Mesenchymal stem cell (in vitro differentiated cells and primary cell): Measurements from ENCODE around the gene CEL.

Source experiments
- DNase-seq: peaks from one replicate; pipeline ENCODE4 v3.0.0-alpha.2; 2013
- H2AFZ ChIP-seq: one replicate; pipeline ENCODE4 v1.6.1; 2013; ENCODE audit warnings: low read depth, mild to moderate bottlenecking, control low read depth, inconsistent platforms, low read length, moderate library complexity
- H2AK5ac ChIP-seq: 2 replicates; pipeline ENCODE4 v1.6.1; 2013; ENCODE audit warnings: low read length, moderate library complexity, mild to moderate bottlenecking, inconsistent platforms; ENCODE audit not compliant: severe bottlenecking
- H2BK120ac ChIP-seq: one replicate; pipeline ENCODE4 v1.6.1; 2013; ENCODE audit warnings: low read depth, mild to moderate bottlenecking, inconsistent platforms, low read length, moderate library complexity
- H2BK12ac ChIP-seq, 2 experiments: one replicate each; pipeline ENCODE4 v1.6.1; 2013; ENCODE audit warnings: inconsistent platforms in 2 of 2, low read length in 2 of 2, mild to moderate bottlenecking in 2 of 2, moderate library complexity in 2 of 2, control low read depth in 1 of 2
- H2BK15ac ChIP-seq: one replicate; pipeline ENCODE4 v1.6.1; 2013; ENCODE audit warnings: mild to moderate bottlenecking, low read depth, inconsistent platforms; ENCODE audit not compliant: poor library complexity, severe bottlenecking
- H2BK5ac ChIP-seq: 2 replicates; pipeline ENCODE4 v1.6.1; 2013; ENCODE audit warnings: low read depth, mild to moderate bottlenecking, low read length, control low read depth, inconsistent platforms; ENCODE audit not compliant: poor library complexity, severe bottlenecking
- H3K14ac ChIP-seq, 2 experiments: one replicate each; pipeline ENCODE4 v1.6.1; 2013; ENCODE audit warnings: inconsistent platforms in 2 of 2, low read length in 2 of 2, control low read depth in 1 of 2, mild to moderate bottlenecking in 1 of 2, moderate library complexity in 1 of 2
- H3K18ac ChIP-seq, 2 experiments: one replicate each; pipeline ENCODE4 v1.6.1; 2013; ENCODE audit warnings: inconsistent platforms in 2 of 2, low read length in 2 of 2, control low read depth in 1 of 2, low read depth in 1 of 2, mild to moderate bottlenecking in 1 of 2
- H3K23ac ChIP-seq, 2 experiments: one replicate each; pipeline ENCODE4 v1.6.1; 2013; ENCODE audit warnings: inconsistent platforms in 2 of 2, low read length in 2 of 2, mild to moderate bottlenecking in 2 of 2, moderate library complexity in 2 of 2, control low read depth in 1 of 2
- H3K27ac ChIP-seq: 2 replicates; pipeline ENCODE4 v1.5.1; 2013; ENCODE audit warnings: mild to moderate bottlenecking, moderate library complexity, low read length, control low read depth, inconsistent platforms; ENCODE audit not compliant: poor library complexity, severe bottlenecking
- H3K27me3 ChIP-seq, 2 experiments: 2 replicates each; pipeline versions ENCODE4 v1.6.1 to v1.7.0; 2013; ENCODE audit warnings: low read length in 2 of 2, mild to moderate bottlenecking in 2 of 2, moderate library complexity in 2 of 2, control low read depth in 1 of 2, inconsistent platforms in 1 of 2; ENCODE audit not compliant: control insufficient read depth in 1 of 2, insufficient read depth in 1 of 2
- H3K36me3 ChIP-seq, 2 experiments: 2 replicates each; pipeline versions ENCODE4 v1.6.1 to v1.7.0; 2013; ENCODE audit warnings: low read length in 2 of 2, control low read depth in 1 of 2, inconsistent platforms in 1 of 2, low read depth in 1 of 2, mild to moderate bottlenecking in 1 of 2; ENCODE audit not compliant: insufficient read depth in 2 of 2, control insufficient read depth in 1 of 2
- H3K4ac ChIP-seq, 2 experiments: one replicate each; pipeline ENCODE4 v1.6.1; 2013; ENCODE audit warnings: inconsistent platforms in 2 of 2, low read length in 2 of 2, mild to moderate bottlenecking in 2 of 2, moderate library complexity in 2 of 2, control low read depth in 1 of 2, low read depth in 1 of 2
- H3K4me1 ChIP-seq: 2 replicates; pipeline ENCODE4 v1.6.1; 2013; ENCODE audit warnings: low read depth, low read length, control low read depth; ENCODE audit not compliant: control insufficient read depth, insufficient read depth
- H3K4me2 ChIP-seq: 2 replicates; pipeline ENCODE4 v1.6.1; 2013; ENCODE audit warnings: low read length, mild to moderate bottlenecking, inconsistent platforms; ENCODE audit not compliant: poor library complexity, severe bottlenecking
- H3K4me3 ChIP-seq, 2 experiments: 2 replicates each; pipeline versions ENCODE4 v1.5.1 to v1.7.0; 2013; ENCODE audit warnings: low read length in 2 of 2, mild to moderate bottlenecking in 2 of 2, control low read depth in 1 of 2, low read depth in 1 of 2; ENCODE audit not compliant: insufficient read depth in 1 of 2
- H3K79me1 ChIP-seq: replicated peaks from 2 replicates; pipeline ENCODE4 v1.6.1; 2013; ENCODE audit warnings: mild to moderate bottlenecking, control low read depth, low read length, inconsistent platforms; ENCODE audit not compliant: poor library complexity, severe bottlenecking
- H3K9ac ChIP-seq: 2 replicates; pipeline ENCODE4 v1.7.0; 2013; ENCODE audit warnings: mild to moderate bottlenecking, low read length, moderate library complexity
- H3K9me3 ChIP-seq: 2 replicates; pipeline ENCODE4 v1.7.0; 2013; ENCODE audit warnings: mild to moderate bottlenecking, low read length; ENCODE audit not compliant: control insufficient read depth
- H4K8ac ChIP-seq: one replicate; pipeline ENCODE4 v1.6.1; 2013; ENCODE audit warnings: inconsistent platforms, mild to moderate bottlenecking, low read length, moderate library complexity
- H4K91ac ChIP-seq: one replicate; pipeline ENCODE4 v1.6.1; 2013; ENCODE audit warnings: mild to moderate bottlenecking, low read length, inconsistent platforms
- WGBS: methylation state at CpG from one replicate; pipeline ENCODE4 v1.1.7; 2013; ENCODE audit warnings: mixed read lengths; 5-methylcytosine and 5-hydroxymethylcytosine counted together

The CEL gene

DNA sequence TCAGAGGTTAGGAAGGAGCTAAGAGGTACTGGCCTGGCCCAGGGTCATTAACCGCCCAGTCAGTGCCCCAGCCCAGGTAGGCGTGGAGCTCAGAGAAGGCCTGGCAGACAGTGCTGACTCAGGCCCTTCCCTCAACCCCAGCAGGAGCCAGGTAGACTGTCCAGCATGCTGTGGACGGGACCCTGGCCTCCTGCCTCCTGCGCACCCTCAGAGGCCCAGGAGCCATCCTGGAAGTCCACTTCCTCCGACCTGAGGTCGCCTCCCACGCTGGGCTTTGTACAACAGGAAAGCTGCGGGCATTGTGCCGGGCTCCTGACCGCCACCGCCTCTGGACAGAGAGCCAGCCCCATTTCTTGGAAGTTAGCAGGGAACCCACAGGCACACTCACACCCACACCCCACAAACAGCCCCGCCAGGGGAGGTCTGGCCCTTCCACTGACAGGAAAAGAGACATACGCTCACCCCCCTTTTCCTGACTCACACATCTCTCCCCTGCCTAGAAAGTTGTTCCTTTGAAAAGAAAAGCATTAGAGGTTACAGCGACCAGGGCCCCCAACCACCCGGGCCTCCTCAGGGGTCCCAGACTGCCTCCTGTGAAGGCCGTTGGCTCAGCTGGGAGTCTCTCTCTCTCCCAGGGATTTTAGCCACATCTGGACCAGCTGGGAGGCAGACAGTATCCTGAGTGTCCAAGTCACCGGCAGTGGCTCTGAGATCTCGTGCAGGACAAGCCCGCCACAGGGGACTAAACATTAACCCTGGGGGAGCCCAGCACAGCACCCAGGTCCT, 51.6 kb downstream of the CEL start:
- peak; percentile 51 for DNase-seq
- H3K18ac ChIP-seq = peak overlapping the region; percentile 54 to 65
- H4K91ac ChIP-seq = peak overlapping the region; percentile 5
- 79% methylated on average over 19 of the region's 19 CpGs for WGBS
- no peak overlapping the region for H2AFZ ChIP-seq
- H3K4me3 ChIP-seq = peak overlapping the region in 1 of 2 experiments; percentile 19
- peak overlapping the region; percentile 86 for H3K9ac ChIP-seq
- H2AK5ac ChIP-seq = peak overlapping the region; percentile 97
- H3K9me3 ChIP-seq = no peaks in the 10 kb centered on the region
- peaks cover 33 to 60% of the 10 kb centered on the region in 2 experiments for H3K36me3 ChIP-seq
- H2BK120ac ChIP-seq = peak overlapping the region; percentile 0
- H3K79me1 ChIP-seq = peaks cover 41% of the 10 kb centered on the region
- peak overlapping the region; percentile 34 for H2BK15ac ChIP-seq
- peak overlapping the region; percentile 26 for H3K4me2 ChIP-seq
- peaks cover 74% of the 10 kb centered on the region for H3K4me1 ChIP-seq
- no peak overlapping the region for H3K23ac ChIP-seq
- peak overlapping the region in 1 of 2 experiments; percentile 75 for H3K4ac ChIP-seq
- peak overlapping the region in 1 of 2 experiments; percentile 86 for H3K14ac ChIP-seq
- H3K27ac ChIP-seq = peak overlapping the region; percentile 85
- H4K8ac ChIP-seq = peak overlapping the region; percentile 10
- peak overlapping the region in 1 of 2 experiments; percentile 67 for H2BK12ac ChIP-seq
- H2BK5ac ChIP-seq = peak overlapping the region; percentile 9
- no peaks in the 10 kb centered on the region for H3K27me3 ChIP-seq

DNA sequence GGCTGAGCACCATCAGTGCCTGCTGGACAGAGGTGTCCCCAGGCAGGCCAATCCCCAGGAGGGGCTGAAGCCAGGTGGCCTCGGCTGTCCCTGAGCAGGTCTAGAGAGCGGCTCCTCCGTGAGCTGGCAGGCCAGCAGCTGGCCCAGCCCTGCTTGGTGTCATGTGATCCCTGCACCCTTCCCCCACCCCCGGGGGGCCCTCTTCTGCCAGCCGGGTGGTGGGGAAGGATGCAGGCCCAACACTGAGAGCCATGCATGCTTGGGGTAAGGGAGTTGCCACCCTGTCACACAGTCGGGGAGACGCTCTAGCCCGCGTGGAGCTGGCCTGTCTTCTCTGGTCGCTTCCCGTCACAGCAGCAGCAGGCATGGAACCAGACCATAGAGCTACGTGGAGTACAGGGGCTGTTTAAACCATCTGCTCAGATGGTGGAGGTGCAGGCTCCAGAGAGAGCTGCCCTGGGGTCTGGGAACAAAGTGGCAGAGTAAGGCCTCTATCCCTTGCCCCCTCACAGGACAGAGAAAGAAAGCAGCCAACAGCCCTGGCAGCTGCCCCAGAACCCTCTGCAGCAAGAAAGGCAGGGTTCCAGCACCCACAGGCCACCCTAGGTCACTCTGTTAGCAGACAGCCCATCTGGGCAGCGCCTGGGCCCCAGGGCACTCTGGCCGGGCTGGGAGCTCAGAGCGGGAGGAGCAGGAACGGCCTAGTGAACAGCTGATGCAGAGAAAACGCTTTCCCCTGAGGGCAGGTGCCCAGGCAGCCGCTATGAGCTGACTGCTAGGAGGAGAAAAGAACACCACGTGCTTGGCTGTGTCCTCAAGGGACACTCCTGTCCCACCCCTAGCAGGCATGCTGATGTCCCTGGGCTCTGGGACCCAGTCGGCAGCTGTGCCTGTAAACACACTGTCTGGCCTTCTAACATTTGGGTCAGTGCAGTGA, 52.4 kb downstream of the CEL start:
- 68% methylated on average over 20 of the region's 20 CpGs for WGBS

DNA sequence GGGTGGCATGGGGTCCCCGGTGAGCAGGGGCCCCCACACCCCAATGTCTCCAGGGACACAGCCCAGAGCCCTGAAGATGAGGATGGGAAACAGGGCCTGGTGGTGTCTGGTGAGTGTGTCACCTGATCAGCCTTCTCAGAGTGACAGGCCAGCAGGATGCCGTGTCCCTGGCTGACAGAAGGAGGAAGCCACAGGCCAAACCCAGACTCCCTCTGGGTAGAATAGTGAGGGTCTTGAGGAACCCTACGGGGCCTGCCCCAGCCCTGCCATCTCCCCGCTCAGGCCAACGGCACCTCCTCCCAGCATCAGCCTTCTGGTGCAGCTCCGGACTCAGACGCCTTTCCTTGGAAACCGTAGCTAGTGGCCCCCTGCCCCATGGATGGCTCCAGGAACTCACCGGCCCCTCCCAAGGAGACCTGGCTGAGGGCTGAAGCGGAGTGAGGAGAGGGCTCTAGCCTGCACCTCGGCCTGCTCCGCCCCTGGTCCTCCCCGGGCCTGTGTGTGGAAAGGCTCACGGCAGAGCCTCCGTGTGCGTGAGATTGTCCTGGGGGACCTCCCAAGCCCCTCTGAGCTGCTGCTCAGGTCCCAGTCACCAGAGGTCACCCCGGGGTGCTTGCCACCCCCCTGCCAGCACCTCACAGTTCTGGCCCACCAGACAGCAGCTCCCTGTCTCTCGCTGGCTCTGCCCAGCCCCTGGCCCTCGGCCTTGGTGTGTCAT, 53.3 kb downstream of the CEL start:
- DNase-seq = no peak
- H3K18ac ChIP-seq = peak overlapping the region; percentile 58 to 65
- H3K27me3 ChIP-seq = no peaks in the 10 kb centered on the region
- H3K27ac ChIP-seq = peak overlapping the region; percentile 85
- peaks cover 85% of the 10 kb centered on the region for H3K4me1 ChIP-seq
- H3K4me3 ChIP-seq = peak overlapping the region in 1 of 2 experiments; percentile 43
- no peak overlapping the region for H3K14ac ChIP-seq
- H3K4me2 ChIP-seq = no peak overlapping the region
- H2BK5ac ChIP-seq = peak overlapping the region; percentile 22
- H2BK12ac ChIP-seq = peak overlapping the region in 1 of 2 experiments; percentile 68
- H4K91ac ChIP-seq = peak overlapping the region; percentile 85
- H2AK5ac ChIP-seq = peak overlapping the region; percentile 97
- peaks cover 18 to 43% of the 10 kb centered on the region in 2 experiments for H3K36me3 ChIP-seq
- H4K8ac ChIP-seq = peak overlapping the region; percentile 88
- H2BK15ac ChIP-seq = peak overlapping the region; percentile 85
- no peaks in the 10 kb centered on the region for H3K9me3 ChIP-seq
- H3K23ac ChIP-seq = peak overlapping the region in 1 of 2 experiments; percentile 75
- peaks cover 31% of the 10 kb centered on the region for H3K79me1 ChIP-seq
- peak overlapping the region; percentile 86 for H3K9ac ChIP-seq
- WGBS = 88% methylated on average over 19 of the region's 19 CpGs
- peak overlapping the region; percentile 5 to 59 for H3K4ac ChIP-seq
- H2BK120ac ChIP-seq = no peak overlapping the region
- H2AFZ ChIP-seq = no peak overlapping the region

More for the DNA sequence above, 52.4 kb downstream of the CEL start:
- Histone ChIP-seq H2BK15ac (peak overlapping the region; percentile 76), H3K18ac (peak overlapping the region; percentile 58 to 65), H3K9ac (peak overlapping the region; percentile 86), H4K8ac (peak overlapping the region; percentile 88), H4K91ac (peak overlapping the region; percentile 84), H3K36me3 (peaks cover 26 to 51% of the 10 kb centered on the region in 2 experiments), H3K27ac (peak overlapping the region; percentile 85), H3K4ac (peak overlapping the region; percentile 59 to 77), H3K27me3 (no peaks in the 10 kb centered on the region), H2AK5ac (peak overlapping the region; percentile 97), H3K23ac (peak overlapping the region in 1 of 2 experiments; percentile 75), H3K9me3 (no peaks in the 10 kb centered on the region), H2BK5ac (peak overlapping the region; percentile 22), H3K4me1 (peaks cover 79% of the 10 kb centered on the region), H3K4me3 (peak overlapping the region in 1 of 2 experiments; percentile 19), H2BK12ac (peak overlapping the region in 1 of 2 experiments; percentile 68), H2AFZ (no peak overlapping the region), H3K14ac (peak overlapping the region in 1 of 2 experiments; percentile 92), H3K4me2 (peak overlapping the region; percentile 26), H3K79me1 (peaks cover 33% of the 10 kb centered on the region), H2BK120ac (peak overlapping the region; percentile 0)
- peak; percentile 58 for DNase-seq
